ENCODE data around the gene CERS3.

CERS3 gene

DNA sequence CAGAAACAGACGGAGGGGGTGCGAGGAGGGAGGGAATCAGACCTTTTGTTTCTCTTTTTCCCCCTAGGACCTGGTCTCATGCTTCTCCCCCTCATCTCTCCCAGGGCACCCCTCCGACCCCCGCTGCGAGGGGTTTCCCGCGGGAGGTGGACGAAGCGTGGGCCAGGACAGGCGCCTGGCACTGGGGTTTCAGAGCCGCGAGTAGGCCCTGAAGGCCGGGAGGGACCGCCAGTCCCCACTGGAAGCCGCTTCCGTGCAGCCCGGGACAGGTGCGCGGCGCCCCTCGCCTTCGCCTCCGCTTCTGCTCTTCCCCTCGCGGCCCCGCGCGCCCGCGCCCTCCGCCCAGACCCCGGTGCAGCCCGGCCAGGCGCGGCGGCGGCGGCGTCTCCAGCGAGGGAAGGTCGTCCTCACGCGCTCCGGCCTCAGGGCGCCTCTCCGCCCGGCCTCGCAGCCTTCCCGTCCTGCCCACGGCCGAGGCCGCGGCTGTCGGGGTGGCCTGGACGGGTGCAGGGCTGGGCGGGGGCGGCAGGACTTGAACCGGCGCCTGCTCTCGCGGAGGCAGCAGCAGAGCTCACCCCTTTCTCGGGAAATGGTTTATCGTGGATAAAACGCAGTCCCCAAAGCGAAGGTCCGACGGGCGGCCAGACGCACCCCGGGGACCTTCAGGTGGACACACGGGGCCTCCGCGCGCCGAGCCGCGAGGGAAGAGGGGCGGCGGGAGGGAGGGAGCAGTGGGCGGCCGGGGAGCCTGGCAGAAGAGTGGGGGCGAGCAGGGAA, 155.4 kb downstream of the CERS3 start:
- no peak for DNase-seq

DNA sequence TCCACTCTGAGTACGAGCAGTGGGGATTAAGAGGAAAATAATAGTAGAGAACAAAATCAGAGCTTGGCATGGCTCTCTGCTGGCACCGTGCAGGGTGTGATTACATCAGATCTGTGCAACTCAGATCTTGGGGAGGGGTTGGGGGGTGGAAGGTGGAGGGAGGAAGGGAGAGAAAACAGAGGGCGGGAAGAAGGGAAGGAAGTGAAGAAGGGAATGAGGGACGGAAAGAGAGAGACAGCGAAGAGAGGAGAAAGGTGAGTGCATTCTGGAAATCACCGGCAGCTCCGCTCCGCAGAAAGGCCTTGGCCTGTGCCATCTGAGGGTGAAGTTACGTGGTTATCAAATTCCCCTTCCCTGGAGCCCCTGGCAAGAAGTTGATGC, 156.0 kb downstream of the CERS3 start:
- DNase-seq = no peak

DNA sequence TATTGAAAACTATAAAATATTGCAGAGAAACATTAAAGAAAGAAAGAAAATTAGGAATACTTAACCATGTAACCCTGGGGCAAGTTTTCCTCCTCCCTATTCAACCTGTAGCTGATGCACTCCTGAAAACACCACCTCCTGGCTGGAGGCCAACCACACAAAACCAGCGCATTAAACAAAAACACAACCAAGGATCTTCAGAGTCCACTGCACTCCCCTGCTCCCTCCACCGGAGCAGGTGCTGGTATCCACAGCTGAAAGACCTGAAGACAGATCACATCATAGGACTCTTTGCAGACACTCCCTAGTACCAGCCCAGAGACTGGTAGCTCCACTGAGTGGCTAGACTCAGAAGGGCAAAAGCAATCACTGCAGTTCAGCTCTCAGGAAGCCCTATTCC, 173.4 kb downstream of the CERS3 start:
- DNase-seq = peak; percentile 3

DNA sequence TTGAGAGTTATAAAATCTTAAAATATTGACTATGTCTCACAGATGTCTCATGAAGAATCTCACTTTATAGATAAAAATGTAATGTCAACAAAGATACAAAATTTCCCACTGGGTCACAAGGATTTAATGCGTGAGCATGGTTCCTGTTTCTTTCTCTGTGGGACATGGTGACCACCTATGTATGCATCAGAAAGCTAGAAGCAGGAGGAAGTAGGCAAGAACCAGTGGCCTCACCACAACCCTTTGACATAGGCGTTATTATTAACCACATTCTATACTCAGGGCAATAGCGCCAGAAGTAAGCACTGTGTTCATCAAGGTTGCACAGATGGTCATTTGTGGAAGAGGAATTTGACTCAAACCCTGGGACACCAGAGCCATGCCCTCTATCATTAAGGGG, 175.3 kb downstream of the CERS3 start:
- no peak for DNase-seq

DNA sequence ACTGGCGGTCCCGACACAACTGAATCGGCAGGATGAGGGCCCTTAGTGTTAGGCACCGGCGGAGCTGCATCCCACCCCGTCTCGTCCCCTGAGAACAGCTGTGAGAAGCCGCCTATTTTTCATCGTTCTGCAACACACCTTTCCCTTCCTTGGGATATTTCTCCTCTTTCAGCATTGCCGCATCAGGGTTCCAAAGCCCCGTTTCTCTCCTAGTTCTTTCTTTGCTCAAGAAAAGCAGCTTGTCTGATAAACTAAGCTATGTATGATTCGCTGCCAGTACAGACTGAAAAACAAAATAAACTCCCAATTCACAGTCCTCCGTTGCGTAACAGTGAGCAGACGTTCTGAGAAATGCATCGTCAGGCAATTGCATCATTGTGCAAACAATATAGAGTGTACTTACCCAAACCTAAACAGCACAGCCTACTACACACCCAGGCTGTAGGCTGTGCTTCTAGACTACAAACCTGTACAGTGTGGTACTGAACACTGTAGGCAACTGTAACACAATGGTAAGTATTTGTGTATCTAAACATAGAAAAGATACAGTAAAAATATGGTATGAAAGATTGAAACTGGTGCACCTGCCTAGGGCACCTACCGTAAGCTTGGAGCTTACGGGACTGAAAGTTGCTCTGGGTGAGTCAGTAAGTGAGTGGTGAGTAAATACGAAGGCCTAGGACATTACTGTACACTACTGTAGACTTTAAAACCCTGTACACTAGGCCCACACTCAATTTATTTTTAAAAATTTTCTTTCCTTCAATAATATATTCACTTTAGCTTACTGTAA, 178.1 kb downstream of the CERS3 start:
- DNase-seq = peak; percentile 85

Data from SHP77 treated with DMSO at 0.1 percent for 48 hours (cell line).